Heart left ventricle (tissue), 13 donors: ENCODE data around the gene LRRC53.

Source experiments
- CTCF ChIP-seq, 12 donors: fragments of 200-600 bp; sonication (generic) in 4 of 12; IDR thresholded peaks; one replicate each; pipeline versions ENCODE4 v1.5.0 to v1.8.0; 2018 to 2022; ENCODE audit warnings: antibody characterized with exemption in 12 of 12, mild to moderate bottlenecking in 5 of 12
- POLR2A ChIP-seq, 2 donors: fragments of 450-650 bp; IDR thresholded peaks; one replicate each; pipeline ENCODE4 v1.6.1; 2017; ENCODE audit warnings: antibody characterized with exemption in 2 of 2, mild to moderate bottlenecking in 2 of 2, moderate library complexity in 2 of 2
- donor health status: ischemic (EF 13 %, LVEDD 7.1; RV severe dilation, severe dysfunction).
- donor health status: DM: no; HTN: yes; CAD: no.
- donor health status: DM: no; HTN: no; CAD: no.
- donor health status: ischemic (EF 25% LVEDD 6.9; RV normal size, moderate dysfunction).
- donor health status: ischemic (EF 25% LVEDD 5.7; RV mildly dilated, moderate dysfunction).
- donor health status: ischemic (EF 35%, LVEDD 5.7; RV mildly dilated, moderate dysfunction).
- donor health status: nonischemic (EF 11% LVEDD 7.7; RV severe dilation, severe dysfunction).
- donor health status: DM: yes; HTN: yes; CAD: no.
- donor health status: PGD.
- donor health status: ischemic (EF 29% LVEDD 5.4; RV normal size, mild dysfunction).
- donor health status: nonischemic (EF 23%, LVEDD 6.1; RV moderate dilation, normal function).

DNA sequence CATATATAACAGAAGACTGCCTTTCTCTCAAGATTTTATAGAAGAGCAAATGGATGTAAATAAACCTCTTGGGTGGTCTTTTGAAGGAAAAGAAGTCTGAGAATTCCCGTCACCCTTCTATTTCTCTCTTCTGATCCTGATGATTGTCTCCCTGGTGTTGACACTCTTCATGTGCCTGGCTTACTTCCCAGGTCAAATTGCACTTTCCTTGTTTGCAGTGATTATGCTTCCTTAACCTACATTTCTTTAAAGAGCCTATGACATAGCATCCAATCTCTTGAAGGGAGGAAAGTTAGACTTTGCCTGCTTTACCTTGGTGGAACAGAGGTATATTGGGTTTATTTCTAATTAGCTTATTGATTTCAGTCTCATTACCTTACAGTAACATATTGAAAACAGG lies 80.1 kb downstream of the LRRC53 start:
- TF ChIP-seq CTCF (IDR thresholded peaks at IDR 0.05) (no peak), POLR2A (IDR thresholded peaks at IDR 0.05) (no peak)
